Transverse colon (tissue), 4 donors: ENCODE measurements around the gene LYPD3. TPM values are rescaled to one million over a fixed set of nuclear protein-coding genes. Genes with fewer than 3 reads are reported as not detected.

ENCODE experiments used
- DNase-seq: peaks from one replicate; pipeline ENCODE4 v3.0.0-alpha.2; 2019
- H3K27ac ChIP-seq, 4 donors: fragments of 200-600 bp; sonication (generic); 2 replicates each; pipeline ENCODE4 v1.5.1; 2016 to 2018; ENCODE audit warnings: inconsistent platforms in 4 of 4
- H3K27me3 ChIP-seq: fragments of 200-600 bp; sonication (generic); 2 replicates; pipeline ENCODE4 v1.5.1; 2017; ENCODE audit warnings: inconsistent platforms
- H3K36me3 ChIP-seq, 4 donors: fragments of 200-600 bp; sonication (generic); 2 replicates each; pipeline ENCODE4 v1.5.1; 2017 to 2019; ENCODE audit warnings: inconsistent platforms in 4 of 4
- H3K4me1 ChIP-seq, 4 donors: fragments of 200-600 bp; sonication (generic); 2 replicates each; pipeline ENCODE4 v1.5.1; 2017 to 2020; ENCODE audit warnings: inconsistent platforms in 4 of 4
- H3K4me3 ChIP-seq, 4 donors: fragments of 200-600 bp; sonication (generic); 1 replicate in 1 of 4; 2 replicates in 3 of 4; pipeline versions ENCODE4 v1.5.1 to v1.6.1; 2017 to 2019; ENCODE audit warnings: inconsistent platforms in 4 of 4
- H3K9me3 ChIP-seq, 2 donors: fragments of 200-600 bp; sonication (generic); 2 replicates each; pipeline ENCODE4 v1.5.1; 2017 to 2019; ENCODE audit warnings: inconsistent platforms in 2 of 2
- EP300 ChIP-seq: sonication (generic); formaldehyde crosslinking; IDR thresholded peaks from one replicate; pipeline ENCODE4 v1.6.1; 2017; ENCODE audit warnings: antibody characterized with exemption, low read depth
- POLR2A ChIP-seq: fragments of 450-650 bp; IDR thresholded peaks from one replicate; pipeline ENCODE4 v1.6.1; 2016; ENCODE audit warnings: antibody characterized with exemption, mild to moderate bottlenecking, moderate library complexity
- POLR2AphosphoS5 ChIP-seq, 3 donors: sonication (generic); formaldehyde crosslinking; IDR thresholded peaks; one replicate each; pipeline ENCODE4 v1.6.1; 2016; ENCODE audit warnings: antibody characterized with exemption in 3 of 3
- WGBS, 2 donors: methylation state at CpG; one replicate each; pipeline ENCODE4 v1.1.5; 2018; ENCODE audit warnings: low coverage in 1 of 2; 5-methylcytosine and 5-hydroxymethylcytosine counted together
- in situ Hi-C, 4 donors: fragments of 200-750 bp; cut with MboI; loops; one replicate each; pipeline versions ENCODE4 v1.15.0 to v1.15.1; 2017; ENCODE audit warnings: low sequenced_read_pairs in 3 of 4, low pct_ligation_motif_present in 1 of 4, low pct_unique_long_range_greater_than_20kb in 1 of 4
- intact Hi-C: fragments of 100-400 bp; cut with DNase I; formaldehyde crosslinking; loops from one replicate; pipeline ENCODE4 v1.15.1; 2023; ENCODE audit warnings: low total_unique reads
- total RNA-seq, 4 donors: library from RNA; depleted of rRNA; stranded (reverse); fragments of >200 nt; gene quantifications; one replicate each; pipeline ENCODE4 v1.1.0, GENCODE V29; 2016
- TF ChIP-seq, protein P1 (sequence below), 5 experiments: fragments of 200-600 bp in 3 of 5; fragments of 450-650 bp in 2 of 5; sonication (generic) in 3 of 5; IDR thresholded peaks; 1 replicate in 2 of 5; 2 replicates in 3 of 5; pipeline ENCODE4 v1.5.1; 2016 to 2017; ENCODE audit warnings: antibody characterized with exemption in 5 of 5, inconsistent platforms in 3 of 5, mild to moderate bottlenecking in 2 of 5, moderate library complexity in 1 of 5

The LYPD3 gene
- total RNA-seq, 4 donors from 2014 or later: 2.2 TPM; not detected in 3

DNA sequence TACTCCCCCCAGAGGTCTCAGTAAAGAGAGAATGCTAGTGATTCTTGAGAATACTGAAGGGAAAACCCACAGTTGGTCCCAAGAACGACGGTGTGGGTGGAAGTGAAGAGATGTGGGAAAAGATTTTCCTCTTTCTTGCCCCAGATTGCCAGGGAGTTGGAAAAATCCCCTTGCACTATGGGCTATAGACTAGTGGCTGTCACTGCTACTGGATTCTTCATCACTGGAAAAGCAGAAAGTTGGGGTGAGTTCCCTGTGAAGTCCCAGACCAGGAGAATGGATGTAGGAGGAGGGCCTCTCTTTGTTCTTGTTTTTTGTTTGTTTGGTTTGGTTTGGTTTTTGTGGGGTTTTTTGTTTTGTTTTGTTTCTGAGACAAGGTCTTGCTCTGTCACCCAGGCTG lies 11.4 kb downstream of the LYPD3 start:
- no peaks in the 10 kb centered on the region for H3K27me3 ChIP-seq
- no peak for DNase-seq
- peaks cover 0 to 16% (median 11%) of the 10 kb centered on the region in 4 donors for H3K4me1 ChIP-seq
- H3K4me3 ChIP-seq: no peak overlapping the region
- WGBS, 2 donors: 75 to 80% methylated on average over 1 to 2 of the region's 2 CpGs
- no peaks in the 10 kb centered on the region for H3K36me3 ChIP-seq
- in situ Hi-C loops (no loop called here), intact Hi-C loops (no loop called here)
- no peak overlapping the region for H3K27ac ChIP-seq
- TF ChIP-seq POLR2AphosphoS5 (IDR thresholded peaks at IDR 0.05): no peak
- TF ChIP-seq POLR2A: no peak
- TF ChIP-seq EP300: no peak
- TF ChIP-seq, protein P1, sequence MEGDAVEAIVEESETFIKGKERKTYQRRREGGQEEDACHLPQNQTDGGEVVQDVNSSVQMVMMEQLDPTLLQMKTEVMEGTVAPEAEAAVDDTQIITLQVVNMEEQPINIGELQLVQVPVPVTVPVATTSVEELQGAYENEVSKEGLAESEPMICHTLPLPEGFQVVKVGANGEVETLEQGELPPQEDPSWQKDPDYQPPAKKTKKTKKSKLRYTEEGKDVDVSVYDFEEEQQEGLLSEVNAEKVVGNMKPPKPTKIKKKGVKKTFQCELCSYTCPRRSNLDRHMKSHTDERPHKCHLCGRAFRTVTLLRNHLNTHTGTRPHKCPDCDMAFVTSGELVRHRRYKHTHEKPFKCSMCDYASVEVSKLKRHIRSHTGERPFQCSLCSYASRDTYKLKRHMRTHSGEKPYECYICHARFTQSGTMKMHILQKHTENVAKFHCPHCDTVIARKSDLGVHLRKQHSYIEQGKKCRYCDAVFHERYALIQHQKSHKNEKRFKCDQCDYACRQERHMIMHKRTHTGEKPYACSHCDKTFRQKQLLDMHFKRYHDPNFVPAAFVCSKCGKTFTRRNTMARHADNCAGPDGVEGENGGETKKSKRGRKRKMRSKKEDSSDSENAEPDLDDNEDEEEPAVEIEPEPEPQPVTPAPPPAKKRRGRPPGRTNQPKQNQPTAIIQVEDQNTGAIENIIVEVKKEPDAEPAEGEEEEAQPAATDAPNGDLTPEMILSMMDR (IDR thresholded peaks at IDR 0.05): no peak
- H3K9me3 ChIP-seq: no peaks in the 10 kb centered on the region

DNA sequence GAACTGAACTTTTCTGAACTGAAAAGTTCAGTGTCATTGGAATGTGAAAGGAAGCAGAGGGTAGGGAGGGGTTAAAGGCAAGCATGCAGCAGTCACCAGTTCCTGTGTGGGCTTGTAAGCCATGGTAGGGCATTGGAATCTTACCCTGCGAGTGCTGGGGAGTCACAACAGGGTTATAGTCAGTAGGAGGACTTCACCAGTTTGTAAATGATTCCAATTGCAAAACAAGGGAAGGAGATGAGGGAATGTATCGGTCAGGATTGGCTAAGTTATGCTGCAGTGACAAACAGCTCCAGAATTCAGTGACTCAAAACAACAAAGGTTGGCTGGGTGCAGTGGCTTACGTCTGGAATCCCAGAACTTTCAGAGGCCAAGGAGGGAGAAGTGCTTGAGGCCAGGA lies 12.8 kb downstream of the LYPD3 start:
- in situ Hi-C loops: no loop called here

DNA sequence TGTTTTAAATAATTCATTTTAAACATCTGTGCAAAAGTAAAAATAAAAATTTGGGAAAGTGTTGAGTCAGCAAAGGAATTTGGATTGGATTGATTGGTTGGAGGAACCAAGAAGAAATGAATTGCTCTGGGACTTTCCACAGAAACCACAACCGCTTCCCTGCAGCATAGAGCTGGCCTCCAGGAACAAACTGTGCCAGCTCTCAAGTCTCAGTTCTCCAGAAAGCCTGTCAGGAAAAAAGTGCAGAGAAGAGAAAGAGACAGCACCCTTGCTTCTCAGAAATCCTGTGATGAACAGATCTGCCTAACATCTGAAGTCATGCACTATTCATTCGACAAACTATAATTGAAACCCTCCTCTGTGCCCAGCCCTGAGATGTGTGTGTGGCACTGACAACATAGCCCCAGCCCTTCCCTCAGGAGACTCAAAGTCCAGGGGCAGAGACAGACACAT lies 14.8 kb downstream of the LYPD3 start:
- TF ChIP-seq, protein P1 (IDR thresholded peaks at IDR 0.05): no peak
- TF ChIP-seq EP300 (no peak), POLR2A (no peak), POLR2AphosphoS5 (IDR thresholded peaks at IDR 0.05) (no peak)
- intact Hi-C loops: no loop called here
- Histone ChIP-seq H3K27ac (no peak overlapping the region), H3K36me3 (no peaks in the 10 kb centered on the region), H3K4me3 (no peak overlapping the region), H3K9me3 (no peaks in the 10 kb centered on the region), H3K4me1 (peaks cover 0 to 11% (median 6%) of the 10 kb centered on the region in 4 donors), H3K27me3 (no peaks in the 10 kb centered on the region)
- 43 to 46% methylated on average over 2 of the region's 2 CpGs for WGBS, 2 donors
- in situ Hi-C loops: no loop called here
- DNase-seq: no peak

More for the DNA sequence above, 12.8 kb downstream of the LYPD3 start:
- peaks cover 0 to 16% (median 11%) of the 10 kb centered on the region in 4 donors for H3K4me1 ChIP-seq
- H3K9me3 ChIP-seq: no peaks in the 10 kb centered on the region
- H3K4me3 ChIP-seq: no peak overlapping the region
- intact Hi-C loops: no loop called here
- no peak for DNase-seq
- no peaks in the 10 kb centered on the region for H3K27me3 ChIP-seq
- TF ChIP-seq POLR2A: no peak
- no peaks in the 10 kb centered on the region for H3K36me3 ChIP-seq
- WGBS, 2 donors: 68 to 75% methylated on average over 2 to 3 of the region's 3 CpGs
- no peak overlapping the region for H3K27ac ChIP-seq

DNA sequence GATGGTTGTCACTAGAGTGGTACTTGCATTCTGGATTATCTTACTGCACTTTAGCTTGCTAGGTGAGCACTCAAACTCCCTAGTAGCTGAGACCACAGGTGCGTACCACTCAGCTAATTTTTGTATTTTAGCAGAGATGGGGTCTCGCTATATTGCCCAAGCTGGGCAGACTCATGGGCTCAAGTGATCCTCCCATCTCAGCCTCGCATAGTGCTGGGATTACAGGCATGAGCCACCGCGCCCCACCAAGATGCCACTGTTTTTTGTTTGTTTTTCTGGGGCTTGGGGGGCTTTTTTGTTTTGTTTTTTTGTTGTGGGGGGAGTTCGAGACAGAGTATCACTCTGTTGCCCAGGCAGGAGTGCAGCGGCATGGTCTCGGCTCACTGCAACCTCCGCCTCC lies 17.8 kb downstream of the LYPD3 start:
- no peak overlapping the region for H3K4me3 ChIP-seq
- WGBS, 2 donors: 93 to 94% methylated on average over 8 to 9 of the region's 9 CpGs
- H3K9me3 ChIP-seq: no peaks in the 10 kb centered on the region
- no peak overlapping the region for H3K27ac ChIP-seq
- no peaks in the 10 kb centered on the region for H3K27me3 ChIP-seq
- TF ChIP-seq POLR2A (no peak), EP300 (no peak), POLR2AphosphoS5 (IDR thresholded peaks at IDR 0.05) (no peak)
- TF ChIP-seq, protein P1 (IDR thresholded peaks at IDR 0.05): no peak
- intact Hi-C loops (loop anchor here (1.0 kb wide), 1 partner anchor 72 kb away; no protein-coding TSS in a partner anchor), in situ Hi-C loops (loop anchor here (5.0 to 25.0 kb wide), 3 partner anchors 67 to 365 kb away; partner anchors contain the start of gene LYPD5 (in 1 of the 4))
- DNase-seq: no peak
- H3K4me1 ChIP-seq: no peaks in the 10 kb centered on the region
- H3K36me3 ChIP-seq: no peaks in the 10 kb centered on the region
